H9 (cell line): ENCODE results near the gene GAMT. TPM values are rescaled to one million over a fixed set of nuclear protein-coding genes. Genes with fewer than 3 reads are reported as not detected.

ENCODE experiments used
- DNase-seq: peaks from one replicate; pipeline ENCODE4 v3.0.0-alpha.2; 2017
- H2AFZ ChIP-seq: one replicate; pipeline ENCODE4 v1.6.1; 2013; ENCODE audit warnings: mild to moderate bottlenecking, low read length, control low read depth, moderate library complexity
- H2AK5ac ChIP-seq: 2 replicates; pipeline ENCODE4 v1.6.1; 2013; ENCODE audit warnings: low read length, control low read depth, mixed read lengths; ENCODE audit not compliant: insufficient read length
- H2BK120ac ChIP-seq: one replicate; pipeline ENCODE4 v1.6.1; 2013; ENCODE audit warnings: low read depth, mild to moderate bottlenecking, low read length, control low read depth, inconsistent platforms; ENCODE audit not compliant: poor library complexity, severe bottlenecking
- H2BK12ac ChIP-seq: 2 replicates; pipeline ENCODE4 v1.6.1; 2013; ENCODE audit warnings: low read length, control low read depth, mixed read lengths, low read depth; ENCODE audit not compliant: insufficient read length
- H2BK15ac ChIP-seq: 2 replicates; pipeline ENCODE4 v1.6.1; 2013; ENCODE audit warnings: low read depth, low read length, control low read depth
- H2BK20ac ChIP-seq: one replicate; pipeline ENCODE4 v1.6.1; 2013; ENCODE audit warnings: low read depth, mild to moderate bottlenecking, low read length, control low read depth, inconsistent platforms; ENCODE audit not compliant: poor library complexity, severe bottlenecking
- H2BK5ac ChIP-seq: 2 replicates; pipeline ENCODE4 v1.6.1; 2013; ENCODE audit warnings: low read length, control low read depth, mixed read lengths; ENCODE audit not compliant: insufficient read length
- H3K14ac ChIP-seq: 2 replicates; pipeline ENCODE4 v1.6.1; 2013; ENCODE audit warnings: low read length, control low read depth; ENCODE audit not compliant: insufficient read depth
- H3K18ac ChIP-seq: 2 replicates; pipeline ENCODE4 v1.6.1; 2013; ENCODE audit warnings: low read depth, mild to moderate bottlenecking, mixed read lengths, low read length, control low read depth; ENCODE audit not compliant: insufficient read length
- H3K23ac ChIP-seq: 2 replicates; pipeline ENCODE4 v1.6.1; 2013; ENCODE audit warnings: low read length, control low read depth, mixed read lengths, low read depth; ENCODE audit not compliant: insufficient read length
- H3K23me2 ChIP-seq: 2 replicates; pipeline ENCODE4 v1.6.1; 2013; ENCODE audit warnings: low read depth, mild to moderate bottlenecking, mixed read lengths, low read length, control low read depth; ENCODE audit not compliant: insufficient read length, poor library complexity, severe bottlenecking
- H3K27ac ChIP-seq: 2 replicates; pipeline ENCODE4 v1.5.1; 2013; ENCODE audit warnings: low read length, control low read depth, mixed read lengths, low read depth; ENCODE audit not compliant: insufficient read length
- H3K27me3 ChIP-seq: 2 replicates; pipeline ENCODE4 v1.6.1; 2013; ENCODE audit warnings: low read length, control low read depth, inconsistent platforms; ENCODE audit not compliant: insufficient read depth
- H3K4ac ChIP-seq: 2 replicates; pipeline ENCODE4 v1.6.1; 2013; ENCODE audit warnings: low read depth, mild to moderate bottlenecking, control low read depth, inconsistent platforms, low read length, moderate library complexity
- H3K4me1 ChIP-seq: 2 replicates; pipeline ENCODE4 v1.6.1; 2013; ENCODE audit warnings: low read length, control low read depth, inconsistent platforms; ENCODE audit not compliant: insufficient read depth
- H3K4me2 ChIP-seq: 2 replicates; pipeline ENCODE4 v1.6.1; 2013; ENCODE audit warnings: low read length, control low read depth, mixed read lengths; ENCODE audit not compliant: insufficient read length, insufficient read depth
- H3K56ac ChIP-seq: 2 replicates; pipeline ENCODE4 v1.6.1; 2013; ENCODE audit warnings: low read depth, mild to moderate bottlenecking, mixed read lengths, low read length, control low read depth; ENCODE audit not compliant: insufficient read length
- H3K79me1 ChIP-seq: 2 replicates; pipeline ENCODE4 v1.6.1; 2013; ENCODE audit warnings: low read depth, mild to moderate bottlenecking, moderate library complexity, low read length, control low read depth, inconsistent platforms; ENCODE audit not compliant: insufficient read depth, poor library complexity, severe bottlenecking
- H3K79me2 ChIP-seq: 2 replicates; pipeline ENCODE4 v1.6.1; 2013; ENCODE audit warnings: low read length, control low read depth, inconsistent platforms; ENCODE audit not compliant: insufficient read depth
- H3K9ac ChIP-seq: 2 replicates; pipeline ENCODE4 v1.6.1; 2013; ENCODE audit warnings: low read length, control low read depth, mixed read lengths; ENCODE audit not compliant: insufficient read length; ENCODE audit errors: extremely low read depth
- H3K9me3 ChIP-seq: one replicate; pipeline ENCODE4 v1.6.1; 2013; ENCODE audit warnings: low read depth, low read length, inconsistent platforms; ENCODE audit not compliant: control insufficient read depth
- H3T11ph ChIP-seq: one replicate; pipeline ENCODE4 v1.6.1; 2013; ENCODE audit warnings: mild to moderate bottlenecking, low read length, control low read depth, inconsistent platforms
- H4K20me1 ChIP-seq: one replicate; pipeline ENCODE4 v1.6.1; 2013; ENCODE audit not compliant: control insufficient read depth, insufficient read length, insufficient read depth
- H4K5ac ChIP-seq: 2 replicates; pipeline ENCODE4 v1.6.1; 2013; ENCODE audit warnings: low read depth, mild to moderate bottlenecking, mixed read lengths, low read length, control low read depth; ENCODE audit not compliant: insufficient read length
- H4K8ac ChIP-seq: replicated peaks from 2 replicates; pipeline ENCODE4 v1.6.1; 2013; ENCODE audit warnings: low read length, control low read depth, mixed read lengths, low read depth; ENCODE audit not compliant: insufficient read length
- H4K91ac ChIP-seq: 2 replicates; pipeline ENCODE4 v1.6.1; 2013; ENCODE audit warnings: low read depth, mild to moderate bottlenecking, moderate library complexity, mixed read lengths, low read length, control low read depth; ENCODE audit not compliant: insufficient read length
- H3K27ac Mint-ChIP-seq, 3 experiments: 2 replicates in 2 of 3; 3 replicates in 1 of 3; pipeline ENCODE4 v1.8.0; 2020 to 2021; ENCODE audit warnings: mixed read lengths in 3 of 3, mild to moderate bottlenecking in 1 of 3, moderate library complexity in 1 of 3
- H3K27me3 Mint-ChIP-seq: 2 replicates; pipeline ENCODE4 v1.8.0; 2021; ENCODE audit warnings: low read depth, mild to moderate bottlenecking, moderate library complexity, mixed read lengths
- H3K36me3 Mint-ChIP-seq, 3 experiments: 2 replicates in 2 of 3; 3 replicates in 1 of 3; pipeline ENCODE4 v1.8.0; 2020 to 2021; ENCODE audit warnings: low read depth in 3 of 3, mixed read lengths in 3 of 3; ENCODE audit not compliant: insufficient read depth in 1 of 3
- H3K4me1 Mint-ChIP-seq, 2 experiments: 2 replicates each; pipeline ENCODE4 v1.8.0; 2020; ENCODE audit warnings: mixed read lengths in 2 of 2
- H3K4me3 Mint-ChIP-seq, 2 experiments: 2 replicates in 1 of 2; 3 replicates in 1 of 2; pipeline ENCODE4 v1.8.0; 2020 to 2021; ENCODE audit warnings: mild to moderate bottlenecking in 2 of 2, mixed read lengths in 2 of 2, moderate library complexity in 1 of 2
- H3K9me3 Mint-ChIP-seq, 2 experiments: 2 replicates in 1 of 2; 3 replicates in 1 of 2; pipeline ENCODE4 v1.8.0; 2020; ENCODE audit warnings: mild to moderate bottlenecking in 2 of 2, mixed read lengths in 2 of 2, moderate library complexity in 1 of 2
- WGBS: extraction: QIAGEN DNeasy Blood & Tissue Kit; methylation state at CpG from one replicate; pipeline ENCODE4 v1.1.7; 2013; ENCODE audit warnings: missing lambda C conversion rate, low lambda C conversion rate, mixed read lengths; ENCODE audit not compliant: insufficient read length; ENCODE audit errors: extremely low coverage; 5-methylcytosine and 5-hydroxymethylcytosine counted together
- total RNA-seq: library from RNA; stranded (reverse); gene quantifications from 2 replicates; pipeline ENCODE4 v1.2.1, GENCODE V29; 2021
- TF ChIP-seq, protein P1 (sequence below): fragments of 200-600 bp; sonication (generic); conservative IDR thresholded peaks from 3 replicates; pipeline ENCODE4 v1.8.0; 2021; ENCODE audit warnings: antibody characterized with exemption, mild to moderate bottlenecking

Gene GAMT
- total RNA-seq, 1 experiment from 2014 or later, result 26.6 TPM

- H3K9me3 Mint-ChIP-seq, result no peaks in the 10 kb centered on the region
- Histone ChIP-seq H2AK5ac (no peak overlapping the region), H2AFZ (no peak overlapping the region), H4K5ac (no peak overlapping the region), H3K79me2 (peaks cover 18% of the 10 kb centered on the region; the same call in 1 of the 2 replicates), H3K18ac (no peak overlapping the region), H3K79me1 (peaks cover 7% of the 10 kb centered on the region), H3K4ac (no peak overlapping the region), H3K4me2 (no peak overlapping the region), H3T11ph (no peak overlapping the region), H2BK20ac (no peak overlapping the region), H3K9me3 (no peaks in the 10 kb centered on the region), H3K23ac (no peak overlapping the region), H4K91ac (no peak overlapping the region), H3K27ac (no peak overlapping the region), H4K8ac (no peak overlapping the region), H3K27me3 (no peaks in the 10 kb centered on the region), H2BK120ac (no peak overlapping the region), H3K9ac (no peak overlapping the region), H2BK12ac (no peak overlapping the region), H2BK15ac (no peak overlapping the region), H2BK5ac (no peak overlapping the region), H3K4me1 (no peaks in the 10 kb centered on the region; the same call in 1 of the 2 replicates), H4K20me1 (peaks cover 2% of the 10 kb centered on the region), H3K56ac (no peak overlapping the region), H3K14ac (no peak overlapping the region), H3K23me2 (peaks cover 6% of the 10 kb centered on the region)
- no peak overlapping the region for H3K4me3 Mint-ChIP-seq
- WGBS, result no CpG with 5 or more reads among the region's 22 CpGs
- H3K27me3 Mint-ChIP-seq, result no peaks in the 10 kb centered on the region
- peaks cover 32 to 84% (median 83%) of the 10 kb centered on the region in 3 experiments for H3K36me3 Mint-ChIP-seq
- peaks cover 7 to 27% of the 10 kb centered on the region in 2 experiments for H3K4me1 Mint-ChIP-seq
- TF ChIP-seq, protein P1, sequence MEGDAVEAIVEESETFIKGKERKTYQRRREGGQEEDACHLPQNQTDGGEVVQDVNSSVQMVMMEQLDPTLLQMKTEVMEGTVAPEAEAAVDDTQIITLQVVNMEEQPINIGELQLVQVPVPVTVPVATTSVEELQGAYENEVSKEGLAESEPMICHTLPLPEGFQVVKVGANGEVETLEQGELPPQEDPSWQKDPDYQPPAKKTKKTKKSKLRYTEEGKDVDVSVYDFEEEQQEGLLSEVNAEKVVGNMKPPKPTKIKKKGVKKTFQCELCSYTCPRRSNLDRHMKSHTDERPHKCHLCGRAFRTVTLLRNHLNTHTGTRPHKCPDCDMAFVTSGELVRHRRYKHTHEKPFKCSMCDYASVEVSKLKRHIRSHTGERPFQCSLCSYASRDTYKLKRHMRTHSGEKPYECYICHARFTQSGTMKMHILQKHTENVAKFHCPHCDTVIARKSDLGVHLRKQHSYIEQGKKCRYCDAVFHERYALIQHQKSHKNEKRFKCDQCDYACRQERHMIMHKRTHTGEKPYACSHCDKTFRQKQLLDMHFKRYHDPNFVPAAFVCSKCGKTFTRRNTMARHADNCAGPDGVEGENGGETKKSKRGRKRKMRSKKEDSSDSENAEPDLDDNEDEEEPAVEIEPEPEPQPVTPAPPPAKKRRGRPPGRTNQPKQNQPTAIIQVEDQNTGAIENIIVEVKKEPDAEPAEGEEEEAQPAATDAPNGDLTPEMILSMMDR, result no peak
- no peak for DNase-seq
- no peak overlapping the region; a peak in 1 of 7 replicates for H3K27ac Mint-ChIP-seq
These were observed 20.6 kb upstream of the GAMT start for GRCh38 chr19:1421958-1422305.
